Measurements from ENCODE around the gene NMNAT2. TPM values are rescaled to one million over a fixed set of nuclear protein-coding genes. Genes with fewer than 3 reads are reported as not detected.

The NMNAT2 gene
- total and polyA plus RNA-seq, 2 experiments from 2014 or later, result 3.6 to 10.0 TPM

DNA sequence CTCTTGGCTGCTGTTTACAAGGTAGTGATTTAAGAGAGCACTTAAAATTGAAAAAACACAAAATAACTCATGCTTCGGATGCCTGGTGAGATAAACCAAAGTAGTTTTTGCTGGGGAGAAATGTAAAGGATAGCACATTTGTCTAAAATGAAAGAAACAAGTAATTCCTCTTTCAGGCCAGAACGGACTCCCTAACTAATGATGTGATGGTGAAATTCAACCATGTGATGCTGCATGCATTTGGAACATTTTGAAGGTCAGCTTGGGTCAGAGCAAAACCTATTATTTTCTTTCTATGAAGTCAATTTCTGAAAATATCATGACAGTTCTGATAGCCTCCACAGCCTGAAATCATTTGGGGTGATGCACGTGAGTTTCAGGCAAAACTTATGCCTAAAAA is 27.6 kb downstream of the NMNAT2 start:
- 0 out of 2 replicates have a peak, but pooled peaks cover 5% of the 10 kb centered on the region for H3K79me2 ChIP-seq (replicated peaks; ENCODE audit: insufficient read depth)
- H3K36me3 ChIP-seq (ENCODE audit: insufficient read depth), result no peaks in the 10 kb centered on the region
- 0 out of 2 replicates have a peak, but pooled peaks cover 3% of the 10 kb centered on the region for H3K9me2 ChIP-seq (ENCODE audit: insufficient read depth)
- Mint-ChIP-seq H3K27me3 (ENCODE audit: insufficient read depth, low read depth, poor library complexity) (no peaks in the 10 kb centered on the region), H3K9me3 (no peaks in the 10 kb centered on the region), H3K4me1 (peaks cover 6% of the 10 kb centered on the region; the same call in 2 of the 3 replicates), H3K27ac (no peak overlapping the region), H3K36me3 (ENCODE audit: low read depth) (no peaks in the 10 kb centered on the region), H3K4me3 (no peak overlapping the region)
- no peaks in the 10 kb centered on the region for H3F3A ChIP-seq (replicated peaks; ENCODE audit: low read depth)
- no peak overlapping the region for H3K27ac ChIP-seq (ENCODE audit: low read depth)
- no peaks in the 10 kb centered on the region for H3K27me3 ChIP-seq (ENCODE audit: insufficient read depth)
- no peaks in the 10 kb centered on the region for H3K4me1 ChIP-seq (ENCODE audit: insufficient read depth)
- no peak overlapping the region for H3K4me3 ChIP-seq
- no peak overlapping the region for H2AFZ ChIP-seq
- H3K4me2 ChIP-seq, result no peak overlapping the region
- ATAC-seq (no peak), DNase-seq (ENCODE audit: low spot score) (no peak)
- H4K20me1 ChIP-seq (replicated peaks; ENCODE audit: insufficient read depth), result no peaks in the 10 kb centered on the region
- no peak for TF ChIP-seq STAT1 (IDR thresholded peaks at IDR 0.05; ENCODE audit: unreplicated experiment)
- TF ChIP-seq ZNF331 (CRISPR knock-in tag; IDR thresholded peaks at IDR 0.05; ENCODE audit: low read depth), result no peak
- no peak for TF ChIP-seq JUNB (IDR thresholded peaks at IDR 0.05; ENCODE audit: unreplicated experiment)

DNA sequence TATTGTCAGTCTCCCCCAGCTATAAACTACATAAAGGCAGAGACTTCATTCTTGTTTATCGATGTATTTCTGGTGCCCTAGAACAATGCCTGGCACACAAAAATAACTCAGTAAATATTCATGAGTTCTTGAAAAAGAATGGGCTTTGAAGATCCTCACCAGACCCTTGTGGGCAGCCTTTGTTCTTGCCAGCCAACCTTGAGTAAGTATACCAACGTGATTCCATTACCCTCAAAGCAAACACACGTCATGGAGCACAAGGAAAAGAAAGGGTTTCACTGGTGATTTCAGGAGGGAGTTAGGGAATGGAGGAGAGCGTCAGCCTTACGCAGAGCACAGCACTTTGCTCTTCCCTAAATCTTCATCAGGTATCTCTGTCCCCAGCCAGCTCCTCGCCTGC is 29.4 kb downstream of the NMNAT2 start:
- H3F3A ChIP-seq (replicated peaks; ENCODE audit: low read depth), result no peaks in the 10 kb centered on the region
- H3K79me2 ChIP-seq (replicated peaks; ENCODE audit: insufficient read depth), result no peaks in the 10 kb centered on the region
- Mint-ChIP-seq H3K27me3 (ENCODE audit: insufficient read depth, low read depth, poor library complexity) (no peaks in the 10 kb centered on the region), H3K27ac (no peak overlapping the region), H3K9me3 (no peaks in the 10 kb centered on the region), H3K4me3 (no peak overlapping the region), H3K4me1 (peaks cover 6% of the 10 kb centered on the region; the same call in 2 of the 3 replicates), H3K36me3 (ENCODE audit: low read depth) (no peaks in the 10 kb centered on the region)
- H3K36me3 ChIP-seq (ENCODE audit: insufficient read depth), result no peaks in the 10 kb centered on the region
- DNase-seq (ENCODE audit: low spot score) (no peak), ATAC-seq (no peak)
- H3K9me2 ChIP-seq (ENCODE audit: insufficient read depth), result peaks cover 3% of the 10 kb centered on the region; the same call in 1 of the 2 replicates
- no peak overlapping the region for H2AFZ ChIP-seq
- H4K20me1 ChIP-seq (replicated peaks; ENCODE audit: insufficient read depth), result no peaks in the 10 kb centered on the region
- H3K4me1 ChIP-seq (ENCODE audit: insufficient read depth), result no peaks in the 10 kb centered on the region
- H3K4me3 ChIP-seq, result no peak overlapping the region
- H3K27ac ChIP-seq (ENCODE audit: low read depth), result no peak overlapping the region
- no peaks in the 10 kb centered on the region for H3K27me3 ChIP-seq (ENCODE audit: insufficient read depth)
- H3K4me2 ChIP-seq, result no peak overlapping the region
- TF ChIP-seq, protein P1, sequence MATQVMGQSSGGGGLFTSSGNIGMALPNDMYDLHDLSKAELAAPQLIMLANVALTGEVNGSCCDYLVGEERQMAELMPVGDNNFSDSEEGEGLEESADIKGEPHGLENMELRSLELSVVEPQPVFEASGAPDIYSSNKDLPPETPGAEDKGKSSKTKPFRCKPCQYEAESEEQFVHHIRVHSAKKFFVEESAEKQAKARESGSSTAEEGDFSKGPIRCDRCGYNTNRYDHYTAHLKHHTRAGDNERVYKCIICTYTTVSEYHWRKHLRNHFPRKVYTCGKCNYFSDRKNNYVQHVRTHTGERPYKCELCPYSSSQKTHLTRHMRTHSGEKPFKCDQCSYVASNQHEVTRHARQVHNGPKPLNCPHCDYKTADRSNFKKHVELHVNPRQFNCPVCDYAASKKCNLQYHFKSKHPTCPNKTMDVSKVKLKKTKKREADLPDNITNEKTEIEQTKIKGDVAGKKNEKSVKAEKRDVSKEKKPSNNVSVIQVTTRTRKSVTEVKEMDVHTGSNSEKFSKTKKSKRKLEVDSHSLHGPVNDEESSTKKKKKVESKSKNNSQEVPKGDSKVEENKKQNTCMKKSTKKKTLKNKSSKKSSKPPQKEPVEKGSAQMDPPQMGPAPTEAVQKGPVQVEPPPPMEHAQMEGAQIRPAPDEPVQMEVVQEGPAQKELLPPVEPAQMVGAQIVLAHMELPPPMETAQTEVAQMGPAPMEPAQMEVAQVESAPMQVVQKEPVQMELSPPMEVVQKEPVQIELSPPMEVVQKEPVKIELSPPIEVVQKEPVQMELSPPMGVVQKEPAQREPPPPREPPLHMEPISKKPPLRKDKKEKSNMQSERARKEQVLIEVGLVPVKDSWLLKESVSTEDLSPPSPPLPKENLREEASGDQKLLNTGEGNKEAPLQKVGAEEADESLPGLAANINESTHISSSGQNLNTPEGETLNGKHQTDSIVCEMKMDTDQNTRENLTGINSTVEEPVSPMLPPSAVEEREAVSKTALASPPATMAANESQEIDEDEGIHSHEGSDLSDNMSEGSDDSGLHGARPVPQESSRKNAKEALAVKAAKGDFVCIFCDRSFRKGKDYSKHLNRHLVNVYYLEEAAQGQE (IDR thresholded peaks at IDR 0.05; ENCODE audit: unreplicated experiment), result no peak
- TF ChIP-seq, protein P2, sequence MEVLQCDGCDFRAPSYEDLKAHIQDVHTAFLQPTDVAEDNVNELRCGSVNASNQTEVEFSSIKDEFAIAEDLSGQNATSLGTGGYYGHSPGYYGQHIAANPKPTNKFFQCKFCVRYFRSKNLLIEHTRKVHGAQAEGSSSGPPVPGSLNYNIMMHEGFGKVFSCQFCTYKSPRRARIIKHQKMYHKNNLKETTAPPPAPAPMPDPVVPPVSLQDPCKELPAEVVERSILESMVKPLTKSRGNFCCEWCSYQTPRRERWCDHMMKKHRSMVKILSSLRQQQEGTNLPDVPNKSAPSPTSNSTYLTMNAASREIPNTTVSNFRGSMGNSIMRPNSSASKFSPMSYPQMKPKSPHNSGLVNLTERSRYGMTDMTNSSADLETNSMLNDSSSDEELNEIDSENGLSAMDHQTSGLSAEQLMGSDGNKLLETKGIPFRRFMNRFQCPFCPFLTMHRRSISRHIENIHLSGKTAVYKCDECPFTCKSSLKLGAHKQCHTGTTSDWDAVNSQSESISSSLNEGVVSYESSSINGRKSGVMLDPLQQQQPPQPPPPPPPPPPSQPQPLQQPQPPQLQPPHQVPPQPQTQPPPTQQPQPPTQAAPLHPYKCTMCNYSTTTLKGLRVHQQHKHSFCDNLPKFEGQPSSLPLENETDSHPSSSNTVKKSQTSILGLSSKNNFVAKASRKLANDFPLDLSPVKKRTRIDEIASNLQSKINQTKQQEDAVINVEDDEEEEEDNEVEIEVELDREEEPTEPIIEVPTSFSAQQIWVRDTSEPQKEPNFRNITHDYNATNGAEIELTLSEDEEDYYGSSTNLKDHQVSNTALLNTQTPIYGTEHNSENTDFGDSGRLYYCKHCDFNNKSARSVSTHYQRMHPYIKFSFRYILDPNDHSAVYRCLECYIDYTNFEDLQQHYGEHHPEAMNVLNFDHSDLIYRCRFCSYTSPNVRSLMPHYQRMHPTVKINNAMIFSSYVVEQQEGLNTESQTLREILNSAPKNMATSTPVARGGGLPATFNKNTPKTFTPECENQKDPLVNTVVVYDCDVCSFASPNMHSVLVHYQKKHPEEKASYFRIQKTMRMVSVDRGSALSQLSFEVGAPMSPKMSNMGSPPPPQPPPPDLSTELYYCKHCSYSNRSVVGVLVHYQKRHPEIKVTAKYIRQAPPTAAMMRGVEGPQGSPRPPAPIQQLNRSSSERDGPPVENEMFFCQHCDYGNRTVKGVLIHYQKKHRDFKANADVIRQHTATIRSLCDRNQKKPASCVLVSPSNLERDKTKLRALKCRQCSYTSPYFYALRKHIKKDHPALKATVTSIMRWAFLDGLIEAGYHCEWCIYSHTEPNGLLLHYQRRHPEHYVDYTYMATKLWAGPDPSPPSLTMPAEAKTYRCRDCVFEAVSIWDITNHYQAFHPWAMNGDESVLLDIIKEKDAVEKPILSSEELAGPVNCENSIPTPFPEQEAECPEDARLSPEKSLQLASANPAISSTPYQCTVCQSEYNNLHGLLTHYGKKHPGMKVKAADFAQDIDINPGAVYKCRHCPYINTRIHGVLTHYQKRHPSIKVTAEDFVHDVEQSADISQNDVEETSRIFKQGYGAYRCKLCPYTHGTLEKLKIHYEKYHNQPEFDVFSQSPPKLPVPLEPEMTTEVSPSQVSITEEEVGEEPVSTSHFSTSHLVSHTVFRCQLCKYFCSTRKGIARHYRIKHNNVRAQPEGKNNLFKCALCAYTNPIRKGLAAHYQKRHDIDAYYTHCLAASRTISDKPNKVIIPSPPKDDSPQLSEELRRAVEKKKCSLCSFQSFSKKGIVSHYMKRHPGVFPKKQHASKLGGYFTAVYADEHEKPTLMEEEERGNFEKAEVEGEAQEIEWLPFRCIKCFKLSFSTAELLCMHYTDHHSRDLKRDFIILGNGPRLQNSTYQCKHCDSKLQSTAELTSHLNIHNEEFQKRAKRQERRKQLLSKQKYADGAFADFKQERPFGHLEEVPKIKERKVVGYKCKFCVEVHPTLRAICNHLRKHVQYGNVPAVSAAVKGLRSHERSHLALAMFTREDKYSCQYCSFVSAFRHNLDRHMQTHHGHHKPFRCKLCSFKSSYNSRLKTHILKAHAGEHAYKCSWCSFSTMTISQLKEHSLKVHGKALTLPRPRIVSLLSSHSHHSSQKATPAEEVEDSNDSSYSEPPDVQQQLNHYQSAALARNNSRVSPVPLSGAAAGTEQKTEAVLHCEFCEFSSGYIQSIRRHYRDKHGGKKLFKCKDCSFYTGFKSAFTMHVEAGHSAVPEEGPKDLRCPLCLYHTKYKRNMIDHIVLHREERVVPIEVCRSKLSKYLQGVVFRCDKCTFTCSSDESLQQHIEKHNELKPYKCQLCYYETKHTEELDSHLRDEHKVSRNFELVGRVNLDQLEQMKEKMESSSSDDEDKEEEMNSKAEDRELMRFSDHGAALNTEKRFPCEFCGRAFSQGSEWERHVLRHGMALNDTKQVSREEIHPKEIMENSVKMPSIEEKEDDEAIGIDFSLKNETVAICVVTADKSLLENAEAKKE (CRISPR knock-in tag; IDR thresholded peaks at IDR 0.05), result no peak
- TF ChIP-seq, protein P3, sequence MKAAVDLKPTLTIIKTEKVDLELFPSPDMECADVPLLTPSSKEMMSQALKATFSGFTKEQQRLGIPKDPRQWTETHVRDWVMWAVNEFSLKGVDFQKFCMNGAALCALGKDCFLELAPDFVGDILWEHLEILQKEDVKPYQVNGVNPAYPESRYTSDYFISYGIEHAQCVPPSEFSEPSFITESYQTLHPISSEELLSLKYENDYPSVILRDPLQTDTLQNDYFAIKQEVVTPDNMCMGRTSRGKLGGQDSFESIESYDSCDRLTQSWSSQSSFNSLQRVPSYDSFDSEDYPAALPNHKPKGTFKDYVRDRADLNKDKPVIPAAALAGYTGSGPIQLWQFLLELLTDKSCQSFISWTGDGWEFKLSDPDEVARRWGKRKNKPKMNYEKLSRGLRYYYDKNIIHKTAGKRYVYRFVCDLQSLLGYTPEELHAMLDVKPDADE (IDR thresholded peaks at IDR 0.05), result no peak
- no peak for TF ChIP-seq CREB1 (CRISPR knock-in tag; IDR thresholded peaks at IDR 0.05; ENCODE audit: low read depth)
- TF ChIP-seq EZH2 (IDR thresholded peaks at IDR 0.05; ENCODE audit: low read depth, unreplicated experiment), result no peak
- TF ChIP-seq ZNF114 (CRISPR knock-in tag; IDR thresholded peaks at IDR 0.05), result no peak
- no peak for TF ChIP-seq POLR2AphosphoS5 (IDR thresholded peaks at IDR 0.05; ENCODE audit: low read depth)
- TF ChIP-seq STAT1 (IDR thresholded peaks at IDR 0.05; ENCODE audit: unreplicated experiment), result no peak
- TF ChIP-seq EZH2phosphoT487 (IDR thresholded peaks at IDR 0.05; ENCODE audit: unreplicated experiment), result no peak
